Activated CD4-positive, CD25-positive, alpha-beta regulatory T cell treated with anti-CD3 and anti-CD28 coated beads, Interleukin-2, amount 50 U/mL, for 24 hours (primary cell): ENCODE measurements around the gene MYCN.
A peak's percentile ranks its signal among the peaks of the same experiment; 100 is the strongest.
"Not testable (repeated sequence)": the region's sequence is repeated elsewhere in the genome, so short reads cannot be mapped to it uniquely, and the experiment has no call there.

ENCODE experiments used
- ATAC-seq, 2 donors: fragments of 150-1000 bp; cut with Tn5 transposase; one replicate each; pipeline ENCODE4 v1.10.0; 2021; ENCODE audit warnings: mild to moderate bottlenecking in 1 of 2, moderate library complexity in 1 of 2

The MYCN gene

DNA sequence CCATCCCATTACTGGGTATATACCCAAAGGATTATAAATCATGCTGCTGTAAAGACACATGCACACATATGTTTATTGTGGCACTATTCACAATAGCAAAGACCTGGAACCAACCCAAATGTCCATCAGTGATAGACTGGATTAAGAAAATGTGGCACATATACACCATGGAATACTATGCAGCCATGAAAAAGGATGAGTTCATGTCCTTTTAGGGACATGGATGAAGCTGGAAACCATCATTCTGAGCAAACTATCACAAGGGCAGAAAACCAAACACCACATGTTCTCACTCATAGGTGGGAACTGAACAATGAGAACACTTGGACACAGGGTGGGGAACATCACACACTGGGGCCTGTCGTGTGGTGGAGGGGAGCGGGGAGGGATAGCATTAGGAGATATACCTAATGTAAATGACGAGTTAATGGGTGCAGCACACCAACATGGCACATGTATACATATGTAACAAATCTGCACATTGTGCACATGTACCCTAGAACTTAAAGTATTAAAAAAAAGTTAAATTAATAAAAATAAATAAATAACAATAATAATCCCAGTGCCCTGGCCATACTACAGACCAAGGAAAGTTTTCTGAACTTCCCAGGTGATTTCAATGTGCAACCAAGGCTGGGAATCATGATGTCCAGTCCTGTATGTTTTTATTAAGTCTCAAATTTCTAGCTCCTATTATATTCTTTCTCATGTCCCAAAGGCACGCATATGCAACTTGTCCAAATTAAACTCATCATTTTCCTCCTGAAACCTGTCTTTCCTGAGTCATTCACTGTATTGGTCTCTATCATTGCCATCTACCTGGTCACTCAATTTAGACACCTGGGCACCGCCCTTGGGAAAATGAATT lies 23.0 kb downstream of the MYCN start:
- ATAC-seq, result not testable (repeated sequence)

DNA sequence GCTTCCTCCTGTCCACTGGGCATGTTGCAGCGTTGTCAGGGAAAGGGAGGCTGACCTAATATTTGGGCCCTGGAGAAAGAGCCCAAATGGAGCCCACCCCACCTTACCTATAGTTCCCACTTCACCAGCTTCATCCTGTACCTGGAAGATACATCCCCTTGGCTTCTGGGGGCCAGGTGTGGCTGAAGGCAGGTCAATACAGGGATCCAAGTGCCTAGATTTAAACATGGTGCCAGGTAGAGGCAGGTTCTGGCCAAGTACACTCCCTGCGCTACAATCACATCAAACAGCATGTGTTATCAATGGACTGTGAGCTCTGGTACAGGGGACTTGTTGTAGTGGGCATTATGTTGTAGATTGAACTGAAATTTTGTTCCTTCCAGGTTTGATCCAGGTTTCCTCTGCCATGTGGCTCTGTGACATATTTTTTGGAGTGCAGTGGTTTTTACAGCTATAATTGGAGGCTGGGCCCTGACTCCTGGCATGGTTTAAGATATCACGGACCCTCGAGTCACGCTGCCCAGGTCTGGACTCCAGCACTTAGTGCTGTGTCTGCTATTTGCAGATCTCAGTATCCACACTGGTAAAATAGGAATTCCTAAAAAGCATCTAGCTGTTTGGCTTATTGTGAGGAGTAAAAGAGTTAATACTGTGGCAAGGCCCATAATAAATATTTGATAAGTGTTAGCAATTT lies 23.8 kb downstream of the MYCN start:
- no peak for ATAC-seq

DNA sequence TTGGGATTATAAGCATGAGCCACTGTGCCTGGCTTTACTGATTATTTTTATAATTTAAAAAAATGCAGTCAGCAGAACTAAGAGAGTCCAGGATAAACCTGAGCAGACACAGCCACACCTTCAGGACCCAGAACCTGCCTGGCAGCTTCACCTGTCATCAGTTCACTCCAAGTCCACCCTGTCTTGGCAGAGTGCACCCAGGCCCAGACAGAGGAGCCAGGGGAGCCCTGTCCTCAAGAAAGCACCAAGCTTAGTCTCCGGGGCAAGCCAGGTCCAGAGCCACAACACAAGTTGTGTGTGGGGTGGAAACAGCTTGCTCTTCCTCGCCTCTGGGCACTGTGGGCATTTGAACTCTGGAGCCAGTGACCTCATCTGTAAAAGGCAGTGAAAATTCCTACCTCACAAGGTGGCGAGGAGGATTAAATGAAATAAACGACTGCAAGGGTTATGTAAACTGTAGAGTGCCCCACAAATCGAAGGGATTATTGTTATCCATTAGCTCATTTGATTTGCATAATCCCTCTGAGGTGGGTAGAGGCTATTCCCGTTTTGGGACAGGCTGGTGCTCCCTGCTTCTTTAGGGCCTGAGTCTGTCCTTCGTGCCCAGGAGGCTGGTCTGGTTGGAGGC lies 24.7 kb downstream of the MYCN start:
- ATAC-seq, result no peak

DNA sequence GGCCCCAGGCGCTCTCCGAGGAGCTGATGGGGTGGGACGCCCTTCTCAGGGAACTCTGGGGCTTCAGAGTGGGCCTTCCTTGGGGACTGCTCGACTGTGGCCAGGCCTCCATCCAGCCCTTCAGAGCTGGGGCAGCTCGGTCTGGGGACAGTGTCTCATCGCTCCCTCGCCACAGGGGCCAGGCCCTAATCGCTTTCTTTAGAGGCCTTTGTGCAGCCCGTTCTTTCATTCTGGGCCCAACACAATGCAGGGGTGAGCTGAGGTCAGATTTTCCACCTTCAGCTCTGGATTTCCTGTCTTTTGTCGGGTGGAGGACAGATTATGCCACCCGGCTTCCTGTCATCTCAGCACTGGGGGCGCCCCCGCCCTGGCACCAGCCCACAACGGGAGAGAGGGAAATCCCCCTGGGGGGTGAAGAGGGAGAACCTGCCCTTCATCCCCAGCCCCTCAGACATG lies 25.2 kb downstream of the MYCN start:
- peak; percentile 41 to 61 for ATAC-seq

DNA sequence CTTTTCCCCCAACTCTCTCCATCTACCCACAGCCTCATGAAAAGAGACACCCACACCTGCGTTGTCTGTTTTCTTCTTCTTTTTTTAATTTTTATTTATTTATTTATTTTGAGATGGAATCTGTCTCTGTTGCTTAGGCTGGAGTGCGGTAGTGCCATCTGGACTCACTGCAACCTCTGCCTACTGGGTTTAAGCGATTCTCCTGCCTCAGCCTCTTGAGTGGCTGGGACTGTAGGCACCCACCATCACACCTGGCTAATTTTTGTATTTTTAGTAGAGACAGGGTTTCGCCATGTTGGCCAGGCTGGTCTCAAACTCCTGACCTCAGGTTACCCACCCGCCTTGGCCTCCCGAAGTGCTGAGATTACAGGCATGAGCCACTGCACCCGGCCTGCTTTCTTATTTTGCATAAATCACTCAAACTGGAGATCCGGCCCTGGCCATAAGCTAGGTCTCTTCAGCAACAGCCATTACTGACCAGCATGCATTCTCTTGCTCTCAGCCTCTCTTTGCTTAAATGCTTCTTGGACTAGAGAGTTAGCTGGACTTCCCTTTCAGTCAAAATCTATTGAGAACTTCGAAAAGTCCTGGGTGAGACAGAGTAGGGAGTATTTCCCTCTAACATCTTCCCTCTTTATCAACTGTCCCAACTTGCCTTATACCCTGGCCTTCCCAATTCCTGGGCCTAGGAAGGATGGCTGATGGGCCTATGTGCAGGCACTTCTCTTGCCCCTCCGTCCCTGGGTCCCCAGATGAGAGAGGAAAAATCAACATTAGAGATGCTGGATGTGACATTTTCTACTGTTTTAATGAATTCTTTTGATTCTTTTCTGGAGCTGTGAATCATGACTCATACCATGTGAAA lies 27.3 kb downstream of the MYCN start:
- ATAC-seq, result no peak

DNA sequence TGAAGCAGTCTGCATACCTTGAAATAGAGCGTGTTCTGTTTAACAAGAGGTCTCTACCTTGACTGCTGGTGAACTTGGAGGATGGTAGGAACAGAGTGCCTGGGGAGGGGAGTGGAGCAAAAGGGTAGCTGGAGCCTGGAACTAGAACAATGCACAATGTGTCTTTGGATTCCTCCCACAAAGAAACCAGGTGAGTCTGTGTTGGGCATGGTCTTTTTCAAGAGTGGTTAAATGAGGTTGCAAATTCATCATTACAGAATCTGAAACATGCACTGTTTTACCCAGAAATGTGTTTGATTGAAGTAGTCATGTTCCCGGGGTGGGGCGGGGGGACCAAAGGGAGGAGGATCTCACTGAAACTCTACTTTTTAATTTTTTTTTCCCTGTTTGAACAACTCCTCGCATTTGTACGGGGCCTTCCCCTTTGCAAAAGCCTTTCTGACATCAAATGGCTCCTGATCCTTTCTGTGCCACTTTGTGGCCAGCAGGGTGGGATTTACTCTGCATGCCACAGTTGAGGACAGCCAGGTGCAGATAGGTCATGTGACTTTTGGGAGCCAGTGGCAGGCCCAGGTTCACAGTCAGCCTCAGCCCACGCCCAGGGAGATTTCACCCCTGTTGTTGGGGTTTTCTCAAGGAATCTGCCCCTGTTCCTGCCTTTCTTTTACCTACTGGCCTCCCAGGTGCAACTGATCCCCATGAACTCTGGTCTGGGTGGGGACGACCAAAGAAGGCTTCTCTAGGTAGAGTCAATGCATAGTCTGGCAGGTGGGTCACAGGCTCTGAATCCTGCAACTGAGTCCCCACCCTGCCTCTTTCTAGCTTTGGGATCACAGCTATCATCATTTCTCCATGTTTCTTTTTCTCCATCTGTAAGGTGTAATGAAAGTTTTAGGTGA lies 28.2 kb downstream of the MYCN start:
- peak; percentile 32 to 55 for ATAC-seq

DNA sequence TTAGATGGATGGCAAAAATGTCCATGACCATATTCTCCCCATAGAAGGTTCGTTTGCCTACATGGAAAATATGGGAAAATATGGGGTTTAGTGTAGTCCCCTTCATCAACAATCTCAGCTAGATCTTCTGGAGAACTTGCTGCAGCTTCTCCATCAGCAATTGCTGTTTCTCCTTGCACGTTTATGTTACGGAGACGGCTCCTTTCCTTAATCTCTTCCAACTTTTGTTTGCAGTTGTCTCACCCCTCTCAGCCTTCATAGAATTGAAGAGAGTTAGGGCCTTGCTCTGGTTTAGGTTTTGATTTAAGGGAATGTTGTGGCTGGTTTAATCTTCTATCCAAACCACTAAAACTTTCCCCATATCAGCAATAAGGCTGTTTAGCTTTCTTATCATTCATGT lies 28.9 kb downstream of the MYCN start:
- ATAC-seq, result no peak

DNA sequence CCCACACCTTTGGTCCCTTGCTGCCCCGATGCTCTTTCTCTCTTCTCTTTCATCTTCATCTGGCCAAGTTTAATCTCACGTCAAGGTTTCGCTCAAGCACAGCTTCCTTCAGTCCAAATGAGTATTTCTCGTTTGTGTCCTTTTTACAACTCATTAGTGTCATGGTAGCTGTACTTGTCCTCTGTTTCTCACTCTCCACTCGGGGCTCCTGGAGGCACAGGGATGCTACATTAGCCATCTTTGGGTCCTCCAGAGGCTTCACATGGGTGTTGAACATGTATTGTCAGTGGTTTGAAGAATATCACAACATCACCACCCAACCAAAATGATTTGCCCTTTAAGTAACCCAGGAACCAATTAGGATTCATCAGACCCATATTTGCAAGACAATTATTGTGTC lies 30.4 kb downstream of the MYCN start:
- ATAC-seq, result no peak

DNA sequence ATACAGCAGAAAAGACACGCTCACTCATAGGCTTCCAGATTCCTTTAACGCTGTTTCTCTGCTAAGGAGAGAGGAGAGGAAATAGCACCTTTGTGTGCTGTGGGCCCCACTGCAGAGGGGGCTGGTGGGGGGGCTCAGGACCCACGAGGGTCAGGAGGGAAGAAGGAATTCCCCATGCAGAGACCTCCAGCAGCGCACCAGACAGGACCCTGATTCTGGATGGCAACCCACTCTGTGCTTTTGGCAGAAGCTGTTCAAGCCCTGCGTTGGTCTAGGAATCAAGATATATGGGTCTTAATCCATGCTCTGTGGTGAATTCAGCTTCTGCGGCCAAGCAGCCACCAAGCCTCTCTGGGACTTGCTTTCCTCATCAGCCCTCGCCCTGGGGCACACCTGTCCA lies 31.0 kb downstream of the MYCN start:
- no peak for ATAC-seq

DNA sequence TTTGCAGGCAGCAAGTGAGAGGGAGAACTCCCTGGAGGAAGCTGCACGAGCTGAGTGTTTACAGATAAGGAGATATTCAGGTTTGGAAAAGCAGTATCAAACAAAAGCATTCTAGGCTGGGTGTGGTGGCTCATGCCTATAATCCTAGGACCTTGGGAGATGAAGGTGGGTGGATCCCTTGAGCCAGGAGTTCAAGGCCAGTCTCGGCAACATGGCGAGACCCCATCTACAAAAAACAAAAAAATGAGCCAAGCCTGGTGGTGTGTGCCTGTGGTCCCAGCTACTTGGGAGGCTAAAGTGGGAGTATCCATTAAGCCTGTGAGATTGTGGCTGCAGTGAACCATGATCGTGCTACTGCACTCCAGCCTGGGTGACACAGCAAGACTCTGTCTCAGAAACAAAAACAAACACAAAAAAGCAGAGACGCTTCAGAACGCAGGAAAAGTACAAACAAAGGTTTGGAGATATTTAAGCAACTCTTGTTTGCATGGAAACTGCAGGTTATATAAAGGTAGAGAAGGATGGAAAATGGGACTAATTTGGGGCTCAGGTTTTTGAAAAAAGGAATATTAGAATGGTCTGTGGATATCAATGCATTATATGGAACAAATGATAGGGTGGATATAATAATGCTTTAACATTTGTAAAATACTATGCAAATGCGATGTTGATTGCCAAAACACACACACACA lies 31.6 kb downstream of the MYCN start:
- no peak for ATAC-seq

DNA sequence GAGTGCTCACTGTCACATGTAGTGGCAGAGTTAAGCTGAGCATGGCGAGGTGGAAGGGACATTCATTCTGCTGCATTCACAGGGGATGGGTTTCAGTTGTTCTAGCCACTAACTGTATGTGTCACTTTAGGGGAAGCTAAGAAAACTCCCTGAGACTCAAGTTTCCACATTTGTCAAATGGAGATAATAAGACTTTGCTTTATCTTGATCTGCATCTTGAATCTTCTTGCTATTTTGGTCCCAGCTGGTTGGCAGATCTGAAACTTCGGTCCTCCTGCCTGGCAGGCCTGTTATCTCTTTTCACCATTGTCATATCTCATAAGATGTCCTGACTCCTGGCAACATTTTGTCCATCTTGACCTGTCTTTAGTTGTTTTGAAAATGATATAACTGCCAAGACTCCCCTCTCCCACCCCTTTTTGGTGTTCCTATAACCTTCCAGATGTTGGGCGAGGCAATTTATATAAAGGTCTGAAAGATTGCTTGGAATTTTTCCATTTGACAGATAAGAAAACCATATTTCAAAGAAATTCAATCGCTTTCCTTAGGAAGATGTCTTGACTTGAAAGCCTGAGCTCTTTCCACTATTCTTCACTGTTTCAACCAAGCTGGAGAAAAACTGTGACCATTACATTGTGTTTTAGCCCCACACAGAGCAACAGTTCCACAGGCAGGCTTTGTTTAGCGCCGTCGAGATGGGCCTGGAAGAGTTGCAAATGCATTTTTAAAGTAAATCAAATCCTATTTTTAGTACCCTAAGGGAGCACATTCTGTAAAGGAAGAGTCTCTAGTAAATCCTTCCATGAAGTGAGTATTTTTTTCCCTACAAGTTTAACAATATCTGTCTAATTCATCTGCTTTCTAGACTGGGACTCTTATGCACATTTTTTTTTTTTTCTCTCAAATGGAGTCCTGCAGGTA lies 33.4 kb downstream of the MYCN start:
- ATAC-seq, result no peak

DNA sequence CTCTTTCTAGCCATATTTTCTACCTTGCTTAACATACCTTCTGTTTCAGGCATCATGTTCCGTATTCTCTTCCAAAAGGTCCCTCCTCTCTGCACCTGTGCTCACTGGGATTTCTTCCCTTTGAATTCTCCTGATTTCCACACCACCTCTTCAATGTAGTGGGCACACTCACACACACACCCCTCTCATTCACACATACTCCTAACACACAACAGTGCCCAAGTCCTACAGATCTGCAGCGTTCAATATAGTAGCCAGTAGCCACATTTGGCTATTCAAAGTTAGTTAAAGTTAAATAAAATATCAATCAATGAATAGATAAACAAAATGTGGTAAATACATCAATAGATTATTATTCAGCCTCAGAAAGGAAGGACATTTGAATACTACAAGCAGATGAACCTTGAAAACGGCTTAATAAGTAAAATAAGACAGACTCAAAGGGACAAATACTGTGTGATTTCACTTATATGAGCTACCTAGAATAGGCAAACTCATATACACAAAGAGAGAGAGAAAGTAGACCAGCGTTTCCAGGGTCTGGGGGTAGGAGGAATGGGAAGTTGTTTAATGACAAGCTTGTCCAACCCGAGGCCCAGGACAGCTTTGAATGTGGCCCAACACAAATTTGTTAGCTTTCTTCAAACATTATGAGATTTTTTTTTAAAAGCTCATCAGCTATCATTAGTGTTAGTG lies 34.4 kb downstream of the MYCN start:
- no peak for ATAC-seq

DNA sequence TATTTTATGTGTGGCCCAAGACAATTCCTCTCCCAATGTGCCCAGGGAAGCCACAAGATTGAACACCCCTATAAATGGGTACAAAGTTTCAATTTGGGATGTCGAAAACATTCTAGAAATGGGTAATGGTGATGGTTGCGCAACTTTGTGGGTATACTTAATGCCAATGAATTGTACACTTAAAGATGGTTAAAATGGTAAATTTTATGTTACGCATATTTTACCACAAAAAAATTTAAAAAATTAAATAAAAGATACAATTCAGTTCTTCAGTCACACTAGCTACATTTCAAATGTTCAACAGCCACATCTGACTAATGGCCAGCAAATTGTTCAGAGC lies 34.9 kb downstream of the MYCN start:
- ATAC-seq, result no peak

DNA sequence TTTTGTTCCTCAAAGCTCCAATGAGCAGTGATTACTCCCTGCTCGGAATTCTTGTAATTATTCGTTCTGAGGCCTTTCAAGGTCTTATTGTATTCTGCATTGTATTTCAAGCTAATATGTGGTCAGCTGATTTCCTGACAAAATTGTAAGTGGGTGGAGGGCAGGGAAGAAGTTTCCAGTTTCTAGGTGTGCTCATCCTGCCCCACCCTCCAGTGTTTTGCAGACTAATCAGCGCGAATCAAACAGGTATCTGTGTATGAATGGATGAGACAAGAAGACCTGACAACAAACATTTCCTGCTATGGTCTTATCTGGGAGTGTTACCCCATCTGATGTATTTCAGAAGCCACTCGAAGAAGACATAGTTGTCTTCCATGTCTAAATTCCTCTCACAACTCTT lies 35.3 kb downstream of the MYCN start:
- ATAC-seq, result no peak

DNA sequence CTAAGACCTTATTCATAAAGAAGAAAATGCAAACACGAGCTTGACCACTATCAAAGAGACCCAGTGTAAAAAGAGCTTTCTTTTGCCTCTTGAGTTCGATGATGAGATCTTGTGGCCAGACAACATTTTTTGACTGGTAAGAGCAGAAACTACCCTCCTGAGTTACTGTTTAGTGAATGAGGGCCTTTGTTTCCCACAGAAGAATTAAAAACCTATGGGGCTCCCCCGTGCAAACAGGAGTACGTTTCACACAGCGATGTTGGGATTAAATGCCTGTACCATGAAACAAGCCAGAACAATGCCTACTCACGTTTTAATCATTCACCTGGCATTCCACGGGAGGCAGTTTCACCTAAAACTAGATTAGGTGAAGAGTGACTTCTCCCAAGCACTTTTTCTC lies 36.0 kb downstream of the MYCN start:
- ATAC-seq, result no peak

DNA sequence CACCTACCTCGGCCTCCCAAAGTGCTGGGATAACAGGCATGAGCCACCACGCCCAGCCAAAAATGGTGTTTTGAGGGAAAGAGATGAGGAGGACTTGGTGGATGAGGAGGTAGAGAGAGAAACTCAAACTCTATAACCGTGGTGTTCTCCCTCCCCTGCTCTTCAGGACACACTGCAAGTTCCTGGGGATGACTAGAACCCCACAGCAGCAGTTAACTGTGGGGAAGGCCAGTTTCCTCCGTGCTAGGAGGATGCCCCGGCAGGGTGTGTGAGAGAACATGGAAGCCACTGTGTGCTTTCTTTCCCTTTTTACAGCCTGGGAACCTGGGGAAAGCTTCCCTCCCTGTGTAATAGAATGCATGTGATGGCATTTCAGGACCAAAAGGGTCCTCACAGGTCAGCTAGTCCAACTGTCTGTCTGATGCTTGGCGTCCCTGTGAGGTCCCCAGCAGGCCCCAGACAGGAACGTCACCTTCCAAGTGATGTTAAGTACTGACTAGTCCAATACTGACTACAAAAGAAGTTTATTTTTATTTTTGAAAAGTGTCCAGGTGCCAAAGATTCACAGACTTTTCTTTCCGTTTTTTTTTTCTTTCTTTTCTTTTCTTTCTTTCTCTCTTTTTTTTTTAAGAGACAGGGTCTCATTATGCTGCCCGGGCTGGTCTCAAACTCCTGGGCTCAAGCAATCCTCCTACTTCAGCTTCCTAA lies 38.9 kb downstream of the MYCN start:
- no peak for ATAC-seq

DNA sequence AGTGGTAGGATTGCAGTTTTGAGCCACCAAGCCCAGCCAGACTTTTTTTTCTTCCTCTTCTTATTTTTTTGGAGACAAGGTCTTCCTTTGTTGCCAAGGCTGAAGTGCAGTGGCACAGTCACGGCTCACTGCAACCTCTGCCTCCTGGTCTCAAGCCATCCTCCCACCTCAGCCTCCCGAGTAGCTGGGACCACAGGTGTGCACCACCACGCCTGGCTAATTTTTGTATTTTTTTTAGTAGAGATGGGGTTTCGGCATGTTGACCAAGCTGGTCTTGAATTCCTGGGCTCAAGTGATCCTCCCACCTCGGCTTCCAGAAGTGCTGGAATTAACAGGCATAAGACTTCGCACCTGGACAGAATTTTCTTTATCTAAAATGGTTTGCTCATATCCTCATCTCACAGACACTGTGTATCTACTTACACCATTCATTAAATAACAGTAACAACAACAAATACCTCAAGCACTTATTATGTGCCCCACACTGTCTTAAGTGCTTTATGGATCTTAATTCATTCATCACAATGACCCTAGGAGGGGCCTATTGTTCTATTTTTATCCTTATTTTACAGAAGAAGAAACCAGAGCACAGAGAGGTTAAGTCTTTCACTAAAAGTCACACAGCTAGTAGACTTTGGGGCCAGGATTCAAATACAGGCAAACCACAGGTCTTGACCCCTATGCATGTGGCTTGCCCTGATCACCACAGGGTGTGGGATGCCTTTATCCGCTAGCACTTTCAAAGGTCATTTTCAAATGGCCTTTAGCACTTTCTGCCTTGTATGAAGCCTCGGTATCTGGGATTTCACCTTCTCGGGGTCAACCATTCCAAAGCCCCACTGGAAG lies 39.6 kb downstream of the MYCN start:
- no peak for ATAC-seq

DNA sequence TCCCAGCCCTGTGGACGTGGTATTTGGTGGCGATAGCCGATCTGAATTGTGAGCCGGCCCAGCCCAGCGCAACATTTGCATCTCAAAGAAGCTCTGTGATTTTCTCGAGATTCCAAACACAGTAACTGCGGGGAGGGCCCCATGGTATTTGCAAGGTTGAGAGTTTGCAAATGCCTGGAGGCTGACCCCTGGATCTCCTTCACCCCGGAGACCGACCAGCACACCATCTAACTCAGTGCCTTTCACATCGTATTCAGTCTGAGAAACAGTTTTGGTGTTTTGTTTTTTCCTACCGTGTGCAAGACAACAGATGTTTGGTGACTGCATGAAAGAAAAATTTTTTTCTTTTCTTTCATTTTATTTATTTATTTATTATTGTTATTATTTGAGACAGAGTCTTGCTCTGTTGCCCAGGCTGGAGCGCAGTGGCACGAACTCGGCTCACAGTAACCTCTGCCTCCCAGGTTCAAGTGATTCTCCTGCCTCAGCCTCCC lies 40.3 kb downstream of the MYCN start:
- ATAC-seq, result no peak
